ENCODE results near the gene EYA2.

GRCh38 chr20:47188540-47188939, 293.9 kb downstream of the EYA2 start:
- TF ChIP-seq CTCF (IDR thresholded peaks at IDR 0.05): no peak
- TF ChIP-seq POLR2A (IDR thresholded peaks at IDR 0.05): no peak
